Naive thymus-derived CD4-positive, alpha-beta T cell (primary cell): ENCODE results near the gene RFC4. TPM values are rescaled to one million over a fixed set of nuclear protein-coding genes. Genes with fewer than 3 reads are reported as not detected.
A peak's percentile ranks its signal among the peaks of the same experiment; 100 is the strongest.

Source experiments
- ATAC-seq: fragments of 150-1000 bp; cut with Tn5 transposase; 2 replicates; pipeline ENCODE4 v1.10.0; 2021; ENCODE audit warnings: mild to moderate bottlenecking, moderate library complexity
- CTCF ChIA-PET: fragments of 350-600 bp; sonication (Branson Sonifier 250); formaldehyde crosslinking; loops from one replicate; lab custom pipeline; 2021; ENCODE audit warnings: antibody characterized with exemption; lab: Charles Lee
- POLR2A ChIA-PET: fragments of 350-600 bp; sonication (Branson Sonifier 250); formaldehyde crosslinking; loops from one replicate; lab custom pipeline; 2021; ENCODE audit warnings: antibody characterized with exemption, inconsistent platforms; lab: Charles Lee
- DNase-seq, 9 donors: peaks; one replicate each; pipeline versions ENCODE4 v3.0.0 to v3.0.0-alpha.2; 2020 to 2022; ENCODE audit warnings: mixed read lengths in 1 of 9
- H3K27ac ChIP-seq: one replicate; pipeline ENCODE4 v1.7.0; 2013; ENCODE audit warnings: mild to moderate bottlenecking, low read depth, low read length, moderate library complexity
- H3K27me3 ChIP-seq, 2 donors: one replicate each; pipeline ENCODE4 v1.7.0; 2013; ENCODE audit warnings: low read length in 2 of 2, mild to moderate bottlenecking in 2 of 2, moderate library complexity in 2 of 2; ENCODE audit not compliant: control insufficient read depth in 2 of 2, insufficient read depth in 2 of 2
- H3K36me3 ChIP-seq, 3 experiments: 1 replicate in 2 of 3; 2 replicates in 1 of 3; pipeline ENCODE4 v1.7.0; 2013; ENCODE audit warnings: low read length in 3 of 3, mild to moderate bottlenecking in 3 of 3, moderate library complexity in 1 of 3; ENCODE audit not compliant: insufficient read depth in 3 of 3, control insufficient read depth in 2 of 3
- H3K4me1 ChIP-seq, 2 donors: one replicate each; pipeline ENCODE4 v1.7.0; 2013; ENCODE audit warnings: low read length in 2 of 2, mild to moderate bottlenecking in 2 of 2, moderate library complexity in 1 of 2; ENCODE audit not compliant: control insufficient read depth in 2 of 2, insufficient read depth in 2 of 2
- H3K4me3 ChIP-seq: 2 replicates; pipeline ENCODE4 v1.7.0; 2013; ENCODE audit warnings: mild to moderate bottlenecking, low read length
- H3K9me3 ChIP-seq, 3 experiments: 1 replicate in 2 of 3; 2 replicates in 1 of 3; pipeline ENCODE4 v1.7.0; 2013; ENCODE audit warnings: low read length in 3 of 3; ENCODE audit not compliant: control insufficient read depth in 2 of 3
- H3K27ac Mint-ChIP-seq, 9 donors: one replicate each; pipeline ENCODE4 v1.8.0; 2020 to 2022; ENCODE audit warnings: mixed read lengths in 9 of 9, mild to moderate bottlenecking in 8 of 9, moderate library complexity in 5 of 9, inconsistent platforms in 2 of 9
- H3K27me3 Mint-ChIP-seq, 5 donors: one replicate each; pipeline ENCODE4 v1.8.0; 2021 to 2022; ENCODE audit warnings: mixed read lengths in 5 of 5, mild to moderate bottlenecking in 1 of 5
- H3K36me3 Mint-ChIP-seq, 5 donors: one replicate each; pipeline ENCODE4 v1.8.0; 2020 to 2022; ENCODE audit warnings: mixed read lengths in 5 of 5, mild to moderate bottlenecking in 3 of 5, inconsistent platforms in 1 of 5
- H3K4me1 Mint-ChIP-seq, 7 donors: one replicate each; pipeline ENCODE4 v1.8.0; 2020 to 2022; ENCODE audit warnings: mixed read lengths in 7 of 7, mild to moderate bottlenecking in 3 of 7, inconsistent platforms in 1 of 7
- H3K4me3 Mint-ChIP-seq, 10 donors: one replicate each; pipeline ENCODE4 v1.8.0; 2020 to 2022; ENCODE audit warnings: mild to moderate bottlenecking in 10 of 10, mixed read lengths in 10 of 10, moderate library complexity in 6 of 10, inconsistent platforms in 2 of 10
- H3K9me3 Mint-ChIP-seq, 11 donors: one replicate each; pipeline ENCODE4 v1.8.0; 2020 to 2022; ENCODE audit warnings: mixed read lengths in 11 of 11, mild to moderate bottlenecking in 4 of 11, inconsistent platforms in 1 of 11, moderate library complexity in 1 of 11
- intact Hi-C, 2 donors: fragments of 100-400 bp; cut with micrococcal nuclease; formaldehyde crosslinking; loops; one replicate each; pipeline ENCODE4 v1.15.1; 2023
- polyA plus RNA-seq, 2 donors: library from polyadenylated mRNA; unstranded; fragments of 300-500 nt; fragmentation: Illumina TruSeq; gene quantifications; one replicate each; pipeline ENCODE4 v1.2.3, GENCODE V29; 2021
- total RNA-seq, 6 experiments: library from RNA in 5 of 6; stranded (reverse) in 5 of 6; gene quantifications; 1 replicate in 5 of 6; 2 replicates in 1 of 6; pipeline ENCODE4 v1.2.3 and lab custom pipeline; 2021 to 2026

RFC4 gene
- total and polyA plus RNA-seq, 7 experiments from 2014 or later: 8.7 to 71.6 (median 22.5) TPM

- no peaks in the 10 kb centered on the region for H3K36me3 Mint-ChIP-seq
- DNase-seq (peak in 3 of 9 donors; percentile 10 to 35 (median 14)), ATAC-seq (no peak)
- H3K36me3 ChIP-seq: no peaks in the 10 kb centered on the region
- H3K9me3 ChIP-seq: no peaks in the 10 kb centered on the region
- peak overlapping the region in 2 of 9 donors; percentile 9 to 43 for H3K27ac Mint-ChIP-seq
- peaks cover 6 to 21% of the 10 kb centered on the region in 2 donors for H3K4me1 ChIP-seq
- H3K27me3 Mint-ChIP-seq: peaks cover 39 to 54% (median 46%) of the 10 kb centered on the region in 5 donors
- H3K4me3 ChIP-seq: peak overlapping the region; percentile 35
- intact Hi-C loops: loop anchor here (2.0 to 10.0 kb wide), 5 partner anchors 256 to 890 kb away; partner anchors contain the start of genes DNAJB11 (in 1 of the 2), ETV5 (in 1 of the 2) and TRA2B (in 1 of the 2)
- no peak overlapping the region for H3K27ac ChIP-seq
- H3K9me3 Mint-ChIP-seq: no peaks in the 10 kb centered on the region
- peak overlapping the region; percentile 55 to 91 (median 78) for H3K4me3 Mint-ChIP-seq
- POLR2A ChIA-PET: interaction anchor here (0.6 to 4.3 kb wide), 4 partner anchors 12 to 889 kb away, joined by 3 to 39 read pairs (median 4); partner anchors contain the start of genes EIF4A2 and TRA2B
- peaks cover 0 to 22% of the 10 kb centered on the region in 2 donors for H3K27me3 ChIP-seq
- CTCF ChIA-PET: interaction anchor here (2.8 kb wide), 1 partner anchor 210 kb away, joined by 15 read pairs; no protein-coding TSS in a partner anchor
- peaks cover 15 to 24% (median 20%) of the 10 kb centered on the region in 7 donors for H3K4me1 Mint-ChIP-seq
Measured at GRCh38 chr3:186826410-186826975, 20.2 kb upstream of the RFC4 start.

GRCh38 chr3:186825872-186826409 is 19.7 kb upstream of the RFC4 start:
- no peak for DNase-seq
- H3K27me3 Mint-ChIP-seq: peaks cover 37 to 49% (median 43%) of the 10 kb centered on the region in 5 donors
- peaks cover 0 to 22% of the 10 kb centered on the region in 2 donors for H3K27me3 ChIP-seq
- H3K36me3 Mint-ChIP-seq: no peaks in the 10 kb centered on the region
- peak overlapping the region; percentile 55 to 91 (median 78) for H3K4me3 Mint-ChIP-seq
- no peaks in the 10 kb centered on the region for H3K9me3 ChIP-seq
- CTCF ChIA-PET: interaction anchor here (0.6 to 2.8 kb wide), 3 partner anchors 209 to 241 kb away, joined by 3 to 15 read pairs (median 8); no protein-coding TSS in a partner anchor
- peaks cover 6 to 21% of the 10 kb centered on the region in 2 donors for H3K4me1 ChIP-seq
- no peak overlapping the region for H3K4me3 ChIP-seq
- H3K4me1 Mint-ChIP-seq: peaks cover 15 to 24% (median 20%) of the 10 kb centered on the region in 7 donors
- peak overlapping the region in 2 of 9 donors; percentile 33 to 43 for H3K27ac Mint-ChIP-seq
- H3K27ac ChIP-seq: no peak overlapping the region
- ATAC-seq: no peak
- intact Hi-C loops: loop anchor here (2.0 to 10.0 kb wide), 5 partner anchors 255 to 889 kb away; partner anchors contain the start of genes DNAJB11 (in 1 of the 2), ETV5 (in 1 of the 2) and TRA2B (in 1 of the 2)
- H3K9me3 Mint-ChIP-seq: no peaks in the 10 kb centered on the region
- POLR2A ChIA-PET: interaction anchor here (1.0 to 4.3 kb wide), 3 partner anchors 14 to 42 kb away, joined by 3 to 39 read pairs (median 8); partner anchors contain the start of genes EIF4A2 and RFC4
- no peaks in the 10 kb centered on the region for H3K36me3 ChIP-seq

- Histone ChIP-seq H3K36me3 (no peaks in the 10 kb centered on the region), H3K27ac (no peak overlapping the region), H3K27me3 (peaks cover 0 to 22% of the 10 kb centered on the region in 2 donors), H3K9me3 (no peaks in the 10 kb centered on the region), H3K4me3 (no peak overlapping the region), H3K4me1 (peaks cover 6 to 21% of the 10 kb centered on the region in 2 donors)
- Mint-ChIP-seq H3K4me1 (peaks cover 15 to 24% (median 20%) of the 10 kb centered on the region in 7 donors), H3K36me3 (no peaks in the 10 kb centered on the region), H3K27me3 (peaks cover 32 to 43% (median 42%) of the 10 kb centered on the region in 5 donors), H3K4me3 (peak overlapping the region; percentile 55 to 91 (median 74)), H3K9me3 (no peaks in the 10 kb centered on the region), H3K27ac (peak overlapping the region in 1 of 9 donors; percentile 33)
- DNase-seq: peak in 2 of 9 donors; percentile 14 to 51
- intact Hi-C loops: loop anchor here (5.0 to 10.0 kb wide), 2 partner anchors 851 to 888 kb away; partner anchors contain the start of gene TRA2B (in 1 of the 2)
- ChIA-PET CTCF (interaction anchor here (0.6 to 1.4 kb wide), 4 partner anchors 90 to 242 kb away, joined by 3 to 9 read pairs (median 6); no protein-coding TSS in a partner anchor), POLR2A (interaction anchor here (1.0 to 4.3 kb wide), 3 partner anchors 13 to 42 kb away, joined by 3 to 39 read pairs (median 8); partner anchors contain the start of genes EIF4A2 and RFC4)
- peak; percentile 31 for ATAC-seq
Measured at GRCh38 chr3:186825294-186825821, 19.1 kb upstream of the RFC4 start.

- peaks cover 24 to 35% (median 35%) of the 10 kb centered on the region in 5 donors for H3K27me3 Mint-ChIP-seq
- H3K27ac ChIP-seq: no peak overlapping the region
- DNase-seq (no peak), ATAC-seq (no peak)
- no peak overlapping the region for H3K4me3 ChIP-seq
- peaks cover 0 to 18% of the 10 kb centered on the region in 2 donors for H3K27me3 ChIP-seq
- no peaks in the 10 kb centered on the region for H3K9me3 Mint-ChIP-seq
- H3K4me1 ChIP-seq: peaks cover 6 to 21% of the 10 kb centered on the region in 2 donors
- no peaks in the 10 kb centered on the region for H3K36me3 Mint-ChIP-seq
- H3K36me3 ChIP-seq: no peaks in the 10 kb centered on the region
- peak overlapping the region in 1 of 10 donors; percentile 80 for H3K4me3 Mint-ChIP-seq
- ChIA-PET POLR2A (interaction anchor here (0.7 to 4.3 kb wide), 4 partner anchors 12 to 41 kb away, joined by 3 to 39 read pairs (median 6); partner anchors contain the start of genes EIF4A2 and RFC4), CTCF (interaction anchor here (0.6 to 1.4 kb wide), 4 partner anchors 25 to 210 kb away, joined by 3 to 9 read pairs (median 6); no protein-coding TSS in a partner anchor)
- intact Hi-C loops: loop anchor here (5.0 to 10.0 kb wide), 2 partner anchors 850 to 887 kb away; partner anchors contain the start of gene TRA2B (in 1 of the 2)
- H3K27ac Mint-ChIP-seq: no peak overlapping the region
- H3K9me3 ChIP-seq: no peaks in the 10 kb centered on the region
- peaks cover 15 to 24% (median 20%) of the 10 kb centered on the region in 7 donors for H3K4me1 Mint-ChIP-seq
Measured at GRCh38 chr3:186824430-186825139, 18.3 kb upstream of the RFC4 start.

GRCh38 chr3:186823386-186823785 is 17.1 kb upstream of the RFC4 start:
- H3K27ac Mint-ChIP-seq: no peak overlapping the region
- Histone ChIP-seq H3K9me3 (no peaks in the 10 kb centered on the region), H3K4me1 (peaks cover 6 to 19% of the 10 kb centered on the region in 2 donors), H3K4me3 (no peak overlapping the region), H3K27ac (no peak overlapping the region), H3K36me3 (no peaks in the 10 kb centered on the region), H3K27me3 (peaks cover 0 to 14% of the 10 kb centered on the region in 2 donors)
- H3K9me3 Mint-ChIP-seq: no peaks in the 10 kb centered on the region
- H3K4me1 Mint-ChIP-seq: peaks cover 14 to 23% (median 18%) of the 10 kb centered on the region in 7 donors
- no peaks in the 10 kb centered on the region for H3K36me3 Mint-ChIP-seq
- ATAC-seq: no peak
- DNase-seq: no peak
- CTCF ChIA-PET: interaction anchor here (0.7 kb wide), 1 partner anchor 208 kb away, joined by 3 read pairs; no protein-coding TSS in a partner anchor
- no peak overlapping the region for H3K4me3 Mint-ChIP-seq
- H3K27me3 Mint-ChIP-seq: peaks cover 18 to 28% (median 26%) of the 10 kb centered on the region in 5 donors
- POLR2A ChIA-PET: interaction anchor here (0.9 kb wide), 1 partner anchor 40 kb away, joined by 3 read pairs; the partner anchor contains the start of gene EIF4A2
- intact Hi-C loops: loop anchor here in 1 of 2 donors (10.0 kb wide), 1 partner anchor 849 kb away; no protein-coding TSS in a partner anchor
